Measurements from ENCODE around the gene GPATCH2.

Gene GPATCH2

GRCh38 chr1:217577336-217577735, 53.6 kb downstream of the GPATCH2 start:
- no peak for DNase-seq

GRCh38 chr1:217574265-217574949, 56.5 kb downstream of the GPATCH2 start:
- no peak for DNase-seq

GRCh38 chr1:217569021-217569420, 61.9 kb downstream of the GPATCH2 start:
- DNase-seq = no peak

- no peak for DNase-seq
These were observed 62.7 kb downstream of the GPATCH2 start for GRCh38 chr1:217568200-217568599.

GRCh38 chr1:217564833-217565232, 66.1 kb downstream of the GPATCH2 start:
- no peak for DNase-seq

- DNase-seq = no peak
These were observed 66.7 kb downstream of the GPATCH2 start for GRCh38 chr1:217564207-217564606.

- no peak for DNase-seq
These were observed 67.7 kb downstream of the GPATCH2 start for GRCh38 chr1:217563179-217563578.

- DNase-seq = no peak
These were observed 68.5 kb downstream of the GPATCH2 start for GRCh38 chr1:217562229-217562878.

GRCh38 chr1:217561446-217561845, 69.4 kb downstream of the GPATCH2 start:
- DNase-seq = no peak

GRCh38 chr1:217554849-217555248, 76.0 kb downstream of the GPATCH2 start:
- DNase-seq = no peak

- DNase-seq = no peak
These were observed 76.9 kb downstream of the GPATCH2 start for GRCh38 chr1:217553949-217554509.

GRCh38 chr1:217552339-217552951, 78.4 kb downstream of the GPATCH2 start:
- no peak for DNase-seq

GRCh38 chr1:217542837-217543236, 88.1 kb downstream of the GPATCH2 start:
- DNase-seq = no peak

GRCh38 chr1:217542136-217542777, 88.6 kb downstream of the GPATCH2 start:
- DNase-seq = no peak

GRCh38 chr1:217540321-217540720, 90.6 kb downstream of the GPATCH2 start:
- DNase-seq = no peak

- no peak for DNase-seq
These were observed 91.4 kb downstream of the GPATCH2 start for GRCh38 chr1:217539510-217539909.

GRCh38 chr1:217535601-217536377, 95.1 kb downstream of the GPATCH2 start:
- DNase-seq = no peak

- no peak for DNase-seq
These were observed 96.3 kb downstream of the GPATCH2 start for GRCh38 chr1:217534566-217534965.

GRCh38 chr1:217528271-217528670, 102.6 kb downstream of the GPATCH2 start:
- no peak for DNase-seq

GRCh38 chr1:217527151-217527550, 103.7 kb downstream of the GPATCH2 start:
- DNase-seq = no peak

- DNase-seq = no peak
These were observed 104.3 kb downstream of the GPATCH2 start for GRCh38 chr1:217526636-217527035.

- no peak for DNase-seq
These were observed 105.0 kb downstream of the GPATCH2 start for GRCh38 chr1:217525773-217526490.

Data from hippocampal formation (tissue), 2 donors.